HG03135 (cell line): ENCODE results near the gene NSMF.
A peak's percentile ranks its signal among the peaks of the same experiment; 100 is the strongest.

Experiments used
- ATAC-seq: cut with Tn5 transposase; IDR thresholded peaks from one replicate; pipeline ENCODE4 v1.9.1; 2021; ENCODE audit warnings: mild to moderate bottlenecking, moderate library complexity; ENCODE audit not compliant: unreplicated experiment

NSMF gene

DNA sequence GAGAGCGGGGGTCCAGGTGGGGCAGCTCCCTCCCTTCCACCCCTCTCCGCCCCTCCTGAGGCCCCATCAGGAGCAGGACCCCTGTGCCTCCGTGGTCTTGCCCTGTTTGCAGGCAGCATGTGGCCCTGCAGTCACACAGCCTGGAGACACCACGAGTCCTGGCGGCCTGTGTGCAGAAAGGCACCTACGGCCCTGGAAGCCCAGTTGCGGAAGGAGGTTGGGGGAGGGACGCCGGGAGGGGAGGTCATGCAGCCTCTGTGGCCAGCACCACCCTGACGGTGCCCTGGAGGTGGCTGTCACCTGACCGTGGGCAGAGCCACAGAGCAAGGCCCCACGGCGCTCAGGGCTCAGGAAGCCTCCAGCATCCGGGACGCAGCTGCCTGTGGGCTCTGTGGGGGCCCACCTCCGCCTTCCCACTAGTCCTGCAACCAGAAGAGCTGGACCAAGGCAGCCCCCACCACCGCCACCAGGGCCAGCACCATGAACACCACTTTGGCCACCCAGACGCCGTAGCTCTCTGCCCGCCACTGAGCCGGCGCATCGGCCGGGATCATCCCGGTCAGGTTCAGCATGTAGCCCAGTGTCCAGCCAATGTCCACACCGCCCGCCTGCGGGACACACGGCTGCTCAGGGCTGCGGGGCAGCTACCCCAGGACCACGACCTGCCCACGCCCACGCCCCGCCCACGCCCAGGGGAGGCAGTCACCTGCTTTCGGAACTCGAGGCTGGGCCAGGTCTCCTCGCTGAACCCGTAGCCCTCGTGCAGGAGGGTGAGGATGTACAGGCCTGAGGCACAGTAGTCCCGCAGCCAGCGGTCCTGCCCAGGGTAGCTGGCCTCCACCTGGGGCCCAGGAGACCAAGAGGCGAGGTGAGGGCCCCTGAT, 24.4 kb downstream of the NSMF start:
- ATAC-seq: no peak

DNA sequence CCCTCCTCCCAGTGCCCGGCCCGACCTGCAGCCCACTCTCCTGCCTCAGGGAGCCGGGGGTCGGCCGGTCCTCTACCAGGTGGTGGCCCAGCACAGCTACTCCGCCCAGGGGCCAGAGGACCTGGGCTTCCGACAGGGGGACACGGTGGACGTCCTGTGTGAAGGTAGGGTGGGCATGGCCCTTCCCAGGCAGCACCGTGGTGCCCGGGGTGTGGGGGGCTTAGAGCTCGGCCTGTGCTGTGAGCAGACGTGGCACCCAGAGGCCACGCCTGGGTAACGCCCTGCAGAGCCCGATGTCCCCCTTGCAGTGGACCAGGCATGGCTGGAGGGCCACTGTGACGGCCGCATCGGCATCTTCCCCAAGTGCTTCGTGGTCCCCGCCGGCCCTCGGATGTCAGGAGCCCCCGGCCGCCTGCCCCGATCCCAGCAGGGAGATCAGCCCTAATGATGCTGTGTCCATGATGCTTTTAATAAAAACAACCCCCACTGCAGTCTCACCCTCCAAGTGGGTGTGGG, 25.2 kb downstream of the NSMF start:
- no peak for ATAC-seq

DNA sequence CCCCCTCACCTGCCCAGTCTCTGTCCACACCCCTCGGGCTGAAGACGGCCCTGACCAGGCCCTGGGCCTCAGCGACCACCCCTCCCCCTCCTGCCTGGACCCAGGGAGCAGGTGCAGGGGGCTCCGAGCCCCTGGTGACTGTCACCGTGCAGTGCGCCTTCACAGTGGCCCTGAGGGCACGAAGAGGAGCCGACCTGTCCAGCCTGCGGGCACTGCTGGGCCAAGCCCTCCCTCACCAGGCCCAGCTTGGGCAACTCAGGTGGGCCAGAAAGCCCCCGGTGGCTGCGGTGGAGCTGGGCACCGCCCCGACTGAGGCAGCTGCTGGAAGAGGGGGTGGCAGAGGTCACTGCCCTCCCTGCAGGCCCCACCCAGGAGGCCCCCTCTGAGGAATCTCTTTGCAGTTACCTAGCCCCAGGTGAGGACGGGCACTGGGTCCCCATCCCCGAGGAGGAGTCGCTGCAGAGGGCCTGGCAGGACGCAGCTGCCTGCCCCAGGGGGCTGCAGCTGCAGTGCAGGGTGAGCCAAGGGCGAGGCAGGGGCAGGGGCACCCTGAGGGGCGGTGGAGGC, 25.7 kb downstream of the NSMF start:
- ATAC-seq: no peak

DNA sequence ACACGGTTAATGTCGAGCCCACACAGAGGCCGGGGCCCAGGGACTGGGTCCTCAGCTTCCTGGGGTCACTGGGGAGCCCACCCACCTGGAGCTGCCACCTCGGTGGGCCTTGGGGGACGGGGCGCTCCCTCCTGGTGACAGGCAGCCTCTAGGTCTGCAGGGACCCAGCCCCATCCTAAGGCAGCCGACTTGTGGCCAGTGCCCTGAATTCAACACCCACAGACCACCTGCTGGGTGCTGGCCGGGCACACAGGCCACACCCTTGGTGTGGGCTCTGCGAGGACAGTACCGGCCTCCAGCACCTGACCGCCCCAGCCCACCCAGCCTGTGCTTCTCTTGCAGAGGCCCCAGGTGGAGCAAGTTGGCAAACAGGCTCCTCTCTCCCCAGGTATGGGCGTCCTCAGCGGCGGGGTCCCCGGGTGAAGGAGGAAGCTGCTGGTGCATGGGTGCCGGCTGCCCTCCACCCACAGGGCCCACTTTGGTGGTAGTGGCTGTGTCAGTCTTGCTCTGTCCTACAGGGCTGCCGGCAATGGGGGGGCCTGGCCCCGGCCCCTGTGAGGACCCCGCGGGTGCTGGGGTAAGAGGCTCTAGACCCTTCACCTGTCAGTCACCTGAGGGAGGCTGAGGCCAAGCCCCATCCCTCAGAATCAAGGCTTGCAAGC, 26.3 kb downstream of the NSMF start:
- no peak for ATAC-seq

DNA sequence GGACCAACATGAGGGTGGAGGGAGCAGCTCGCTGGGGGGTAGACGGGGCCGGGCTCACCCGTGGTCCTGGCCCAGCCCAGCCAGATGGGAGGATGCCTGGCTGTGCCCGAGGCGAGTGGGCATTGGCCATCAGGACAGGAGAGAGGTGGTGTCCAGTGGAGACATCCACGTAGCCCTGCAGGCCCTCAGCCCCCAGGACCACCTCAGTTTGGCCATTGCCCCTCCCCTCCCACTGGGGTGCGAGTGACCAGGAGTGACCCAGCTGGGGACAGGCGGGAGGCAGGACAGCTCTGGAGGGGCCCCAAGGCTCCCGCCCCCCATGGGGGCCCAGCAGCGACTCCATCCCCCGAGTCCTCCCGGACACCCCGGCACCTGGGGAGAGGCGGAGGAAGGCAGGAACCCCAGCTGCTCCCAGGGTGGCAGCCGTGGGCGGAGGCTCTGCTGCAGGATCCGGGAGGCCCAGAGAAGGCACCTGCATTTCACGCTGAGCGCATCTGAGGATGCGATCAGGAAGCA, 27.7 kb downstream of the NSMF start:
- no peak for ATAC-seq

DNA sequence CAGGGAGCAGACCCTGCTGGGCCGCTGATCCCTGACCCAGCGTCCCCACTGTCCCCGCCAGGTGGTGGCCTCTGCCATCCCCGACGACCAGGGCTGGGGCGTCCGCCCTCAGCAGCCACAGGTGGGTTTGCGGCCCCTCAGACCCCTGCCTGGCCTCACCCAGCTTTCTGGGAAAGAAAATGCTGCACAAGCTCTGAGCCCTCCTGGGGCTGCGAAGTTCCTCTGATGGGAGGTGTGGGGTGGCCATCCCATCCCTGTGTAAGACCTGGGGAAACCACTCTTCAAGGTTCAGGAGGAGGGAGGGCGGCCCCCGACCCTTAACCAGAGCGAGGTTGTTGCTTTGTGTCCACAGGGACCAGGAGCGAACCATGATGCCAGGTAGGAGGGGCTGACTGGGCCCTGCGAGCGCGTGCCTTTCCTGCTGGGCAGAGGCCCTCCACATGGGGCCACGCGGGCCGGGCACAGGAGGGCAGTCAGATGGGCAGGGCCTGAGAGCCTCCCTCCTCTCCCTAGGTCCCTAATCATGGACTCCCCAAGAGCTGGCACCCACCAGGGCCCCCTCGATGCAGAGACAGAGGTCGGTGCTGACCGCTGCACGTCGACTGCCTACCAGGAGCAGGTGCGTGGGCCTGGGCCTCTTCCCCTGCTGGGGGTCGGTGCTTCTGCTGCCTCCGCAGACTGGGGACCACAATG, 28.3 kb downstream of the NSMF start:
- no peak for ATAC-seq

DNA sequence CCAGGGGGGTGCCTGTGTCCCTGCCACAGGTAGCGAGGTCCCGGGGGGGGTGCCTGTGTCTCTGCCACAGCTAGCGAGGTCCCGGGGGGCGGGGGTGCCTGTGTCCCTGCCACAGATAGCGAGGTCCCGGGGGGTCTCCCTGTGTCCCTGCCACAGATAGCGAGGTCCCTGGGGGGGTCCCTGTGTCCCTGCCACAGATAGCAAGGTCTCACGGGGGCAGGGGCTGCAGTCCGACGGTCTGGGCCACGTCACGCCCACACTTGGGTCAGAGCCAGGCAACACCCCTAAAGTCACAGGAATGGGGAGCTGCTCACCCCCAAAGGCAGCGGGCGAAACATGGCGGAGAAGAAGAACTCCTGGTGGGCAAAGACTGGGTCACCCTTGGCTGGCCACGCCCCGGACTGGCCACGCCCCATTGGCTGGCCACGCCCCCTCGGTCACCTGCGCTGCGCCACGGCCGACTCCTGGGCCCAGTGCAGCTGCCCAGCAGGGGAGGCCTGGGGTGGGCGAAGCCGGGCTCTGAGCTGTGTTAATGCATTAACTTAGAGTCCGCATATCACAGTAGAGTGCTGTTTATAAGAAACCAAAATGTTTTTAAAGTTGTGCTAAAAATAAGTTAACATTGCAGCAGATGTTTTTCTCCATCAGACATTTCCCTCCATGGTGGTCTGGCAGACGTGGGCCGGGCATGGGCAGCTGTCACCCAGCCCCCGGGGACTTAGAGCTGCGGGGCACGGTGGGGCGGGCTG, 29.0 kb downstream of the NSMF start:
- ATAC-seq: no peak

DNA sequence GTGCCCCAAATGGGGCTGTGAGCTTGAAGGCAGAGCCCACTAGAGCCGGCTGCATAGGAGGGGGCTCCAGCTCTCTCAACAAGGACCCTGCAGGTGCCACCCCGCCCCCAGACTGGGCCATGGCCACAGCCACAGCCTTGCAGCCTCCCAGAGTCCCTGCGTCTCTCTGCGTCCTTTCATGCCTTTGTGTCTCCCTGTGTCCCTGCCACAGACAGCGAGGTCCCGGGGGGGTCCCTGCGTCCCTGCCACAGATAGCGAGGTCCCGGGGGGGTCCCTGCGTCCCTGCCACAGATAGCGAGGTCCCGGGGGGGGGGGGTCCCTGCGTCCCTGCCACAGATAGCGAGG, 29.6 kb downstream of the NSMF start:
- no peak for ATAC-seq

DNA sequence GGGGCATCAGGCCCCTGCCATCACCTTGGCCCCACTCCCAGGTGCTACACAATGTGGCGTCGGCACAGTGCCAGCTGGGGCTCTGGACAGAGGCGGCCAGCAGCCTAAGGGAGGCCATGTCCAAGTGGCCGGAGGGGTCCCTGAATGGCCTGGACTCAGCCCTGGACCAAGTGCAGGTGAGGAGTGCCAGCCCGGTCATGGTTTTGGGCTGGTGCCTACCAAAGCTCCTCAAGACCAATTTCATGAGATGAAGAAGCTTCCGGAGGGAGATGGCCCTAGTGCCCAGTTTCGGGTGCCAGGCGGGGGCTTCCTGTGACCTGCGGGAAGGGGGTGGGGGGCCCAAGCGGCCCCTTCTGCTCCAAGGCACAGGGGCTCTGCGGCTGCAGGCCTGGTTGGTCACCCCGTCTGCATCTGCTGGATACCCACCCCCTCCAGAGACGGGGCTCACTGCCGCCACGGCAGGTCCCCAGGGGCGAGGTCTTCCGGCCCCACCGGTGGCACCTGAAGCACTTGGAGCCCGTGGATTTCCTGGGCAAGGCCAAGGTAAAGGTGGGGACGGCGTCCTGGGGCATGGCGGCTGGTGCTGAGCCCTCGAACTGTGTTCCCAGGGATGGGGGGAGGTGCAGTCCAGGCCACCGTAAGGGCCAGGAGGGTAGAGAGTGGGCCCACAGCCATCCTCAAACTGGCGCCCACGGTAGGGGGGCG, 30.1 kb downstream of the NSMF start:
- no peak for ATAC-seq

DNA sequence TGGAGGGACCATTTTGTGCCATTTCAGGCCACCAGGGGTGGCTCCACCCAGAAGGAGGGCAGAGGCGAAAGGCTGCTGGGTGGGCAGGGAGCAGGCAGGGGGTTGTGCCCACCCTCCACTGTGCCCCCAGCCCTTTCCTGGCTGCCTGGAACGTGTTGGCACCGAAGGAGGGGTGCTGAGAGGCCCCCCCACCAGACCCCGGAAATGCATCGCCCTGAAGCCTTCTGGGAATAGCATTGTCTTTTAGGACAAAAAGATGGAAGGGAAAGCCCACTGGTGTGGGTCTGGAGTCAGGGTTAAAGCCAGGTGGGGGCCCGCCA, 30.9 kb downstream of the NSMF start:
- no peak for ATAC-seq

DNA sequence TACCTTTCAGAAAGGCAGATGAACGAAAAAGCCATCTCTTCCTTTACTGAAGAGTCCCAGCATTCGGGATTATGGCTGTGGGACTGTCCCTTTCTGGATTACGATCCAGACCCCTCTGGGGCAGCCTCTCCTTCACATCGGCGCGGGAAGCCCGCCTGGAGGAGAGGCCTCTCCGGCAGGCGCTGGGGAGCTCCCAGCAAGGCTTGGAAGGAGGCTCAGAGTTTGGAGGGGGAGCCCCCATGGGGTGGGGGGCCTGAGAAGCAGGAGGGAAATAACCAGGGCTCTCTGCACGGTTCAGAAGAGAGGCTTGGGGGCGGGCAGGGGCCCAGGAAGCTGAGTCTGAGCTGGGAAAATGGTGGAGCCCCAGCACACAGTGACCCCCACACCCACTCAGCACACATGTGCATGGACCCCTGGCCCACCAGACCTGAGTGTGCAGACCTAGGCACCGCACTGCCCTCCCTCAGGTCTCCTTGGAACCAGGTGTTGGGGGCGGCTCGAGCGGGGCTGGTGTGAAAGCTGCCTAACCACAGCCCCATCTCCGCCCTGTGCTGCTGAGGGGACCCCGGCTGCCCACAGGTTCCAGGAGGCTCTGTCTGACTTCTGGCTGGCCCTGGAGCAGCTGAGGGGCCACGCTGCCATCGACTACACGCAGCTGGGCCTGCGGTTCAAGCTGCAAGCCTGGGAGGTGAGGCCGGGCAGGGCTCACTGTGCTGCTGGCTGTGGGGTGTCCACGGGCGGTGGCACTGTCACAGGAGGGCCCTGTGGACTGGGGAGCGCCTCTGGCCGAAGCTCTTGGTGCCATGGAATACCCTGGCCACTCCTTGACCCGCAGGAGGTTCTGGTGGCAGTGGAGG, 31.5 kb downstream of the NSMF start:
- ATAC-seq: no peak

DNA sequence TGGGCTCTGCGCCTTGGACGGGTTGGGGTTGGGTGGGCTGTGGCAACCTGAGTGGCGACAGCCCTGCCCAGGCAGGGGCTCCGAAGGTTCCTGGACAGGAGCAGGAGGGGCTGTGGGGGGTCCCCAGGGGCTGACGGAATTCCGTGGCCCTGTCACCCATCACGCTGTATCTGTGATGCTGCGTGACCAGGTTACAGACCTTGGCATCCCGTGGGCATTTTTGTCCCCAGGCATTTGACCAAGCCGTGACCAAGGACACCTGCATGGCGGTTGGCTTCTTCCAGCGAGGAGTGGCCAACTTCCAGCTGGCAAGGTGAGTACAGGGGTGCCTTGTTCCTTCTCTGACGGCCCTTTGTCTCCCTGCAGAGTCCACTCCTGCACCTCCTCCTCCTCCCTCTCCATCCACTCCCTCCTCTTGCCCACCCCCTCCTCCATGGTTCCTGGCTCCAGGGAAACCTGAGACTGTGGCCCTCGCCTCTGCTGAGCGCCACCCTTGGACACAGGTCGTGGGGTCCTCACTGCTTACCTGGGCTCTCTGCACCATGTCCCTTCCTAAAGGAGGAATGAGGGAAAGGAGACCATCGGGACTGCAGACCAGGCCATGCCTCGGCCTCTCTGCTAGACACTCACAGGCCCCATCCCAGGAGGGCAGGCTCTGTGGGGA, 33.0 kb downstream of the NSMF start:
- ATAC-seq: no peak

DNA sequence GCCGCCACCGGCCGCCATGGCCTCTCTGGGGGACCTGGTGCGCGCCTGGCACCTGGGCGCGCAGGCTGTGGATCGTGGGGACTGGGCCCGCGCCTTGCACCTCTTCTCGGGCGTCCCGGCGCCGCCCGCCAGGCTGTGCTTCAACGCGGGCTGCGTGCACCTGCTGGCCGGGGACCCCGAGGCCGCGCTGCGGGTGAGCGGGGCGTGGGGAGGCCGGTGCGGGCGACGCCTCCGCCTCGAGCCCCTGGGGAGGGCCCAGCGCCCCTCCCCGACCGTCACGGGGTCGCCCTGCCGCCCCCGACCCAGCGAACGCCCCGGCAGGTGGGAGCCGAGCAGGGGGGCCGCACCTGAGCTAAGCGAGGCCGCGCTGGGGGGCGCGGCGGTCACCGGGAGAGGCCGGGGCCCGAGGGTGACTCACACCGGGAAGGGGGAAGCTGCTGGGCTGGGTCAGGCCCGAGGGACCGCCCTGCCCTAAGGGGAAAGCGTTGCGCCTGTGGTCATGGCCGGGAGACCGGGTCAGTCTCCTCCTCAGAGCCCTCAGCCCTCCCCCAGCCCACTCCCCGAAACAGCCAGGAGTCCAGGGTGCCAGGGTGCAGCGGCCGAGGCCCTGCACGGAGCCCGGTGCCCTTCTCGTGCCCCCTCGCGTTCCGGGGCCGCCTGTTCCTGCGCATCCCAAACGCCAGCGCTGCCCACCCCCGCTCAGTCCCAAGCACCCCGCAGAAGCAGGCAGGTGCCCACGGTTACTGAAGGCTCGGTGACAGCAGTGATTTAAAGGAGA, 35.4 kb downstream of the NSMF start:
- peak; percentile 33 for ATAC-seq

DNA sequence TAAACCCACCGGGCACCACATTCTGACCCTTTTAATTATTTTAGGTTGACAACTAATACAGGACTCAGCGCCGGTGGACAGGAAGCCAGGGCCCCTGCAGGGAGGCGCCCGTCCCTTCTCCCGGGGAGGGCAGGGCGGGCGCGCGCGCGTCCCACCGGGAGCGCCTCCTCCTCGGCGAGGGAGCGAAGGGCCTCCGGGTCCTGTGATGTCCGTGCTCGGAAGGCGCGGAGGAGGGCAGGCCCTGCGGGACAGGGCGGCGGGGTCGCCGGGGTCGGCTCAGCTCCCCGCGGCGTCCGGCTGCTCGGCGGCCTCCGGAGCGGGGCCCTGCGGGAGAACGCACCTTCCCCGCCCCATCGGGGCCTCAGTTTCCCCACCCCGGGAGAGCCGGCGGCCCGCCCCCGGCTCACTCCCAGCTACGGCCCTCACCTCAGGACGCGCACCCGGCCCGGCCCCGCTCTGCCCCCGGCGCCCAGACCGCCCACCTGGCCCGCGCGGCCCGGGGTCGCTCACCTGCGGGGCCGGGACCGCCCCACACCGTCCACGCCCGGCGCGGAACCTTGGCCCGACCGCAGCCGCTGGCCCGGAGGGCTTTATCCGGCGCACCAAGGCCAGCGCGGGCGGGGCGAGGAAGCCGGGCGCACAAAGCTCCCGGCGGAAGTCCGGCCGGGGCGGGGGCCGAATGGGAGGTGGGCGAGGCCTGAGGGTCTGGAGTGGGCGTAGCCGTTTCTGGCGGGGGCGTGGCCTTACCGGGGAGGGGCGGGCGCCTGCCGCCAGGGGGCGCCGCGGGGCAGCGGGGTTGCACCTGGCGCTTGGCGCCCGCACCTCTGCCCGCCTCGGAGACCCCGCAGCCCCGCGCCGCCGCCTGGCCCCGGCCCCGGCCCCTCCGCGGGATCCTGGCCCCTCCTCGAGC, 36.3 kb downstream of the NSMF start, which contains the start of the genes EXD3 and NOXA1:
TSS of gene EXD3 (minus strand) at position 559 of the 910 bp plus-strand sequence. CDS start 27,805 bp downstream, outside the sequence.
TSS of gene NOXA1 (plus strand) at position 790 of the 910 bp plus-strand sequence. CDS start 137 bp downstream, outside the sequence.
- peak; percentile 81 for ATAC-seq

DNA sequence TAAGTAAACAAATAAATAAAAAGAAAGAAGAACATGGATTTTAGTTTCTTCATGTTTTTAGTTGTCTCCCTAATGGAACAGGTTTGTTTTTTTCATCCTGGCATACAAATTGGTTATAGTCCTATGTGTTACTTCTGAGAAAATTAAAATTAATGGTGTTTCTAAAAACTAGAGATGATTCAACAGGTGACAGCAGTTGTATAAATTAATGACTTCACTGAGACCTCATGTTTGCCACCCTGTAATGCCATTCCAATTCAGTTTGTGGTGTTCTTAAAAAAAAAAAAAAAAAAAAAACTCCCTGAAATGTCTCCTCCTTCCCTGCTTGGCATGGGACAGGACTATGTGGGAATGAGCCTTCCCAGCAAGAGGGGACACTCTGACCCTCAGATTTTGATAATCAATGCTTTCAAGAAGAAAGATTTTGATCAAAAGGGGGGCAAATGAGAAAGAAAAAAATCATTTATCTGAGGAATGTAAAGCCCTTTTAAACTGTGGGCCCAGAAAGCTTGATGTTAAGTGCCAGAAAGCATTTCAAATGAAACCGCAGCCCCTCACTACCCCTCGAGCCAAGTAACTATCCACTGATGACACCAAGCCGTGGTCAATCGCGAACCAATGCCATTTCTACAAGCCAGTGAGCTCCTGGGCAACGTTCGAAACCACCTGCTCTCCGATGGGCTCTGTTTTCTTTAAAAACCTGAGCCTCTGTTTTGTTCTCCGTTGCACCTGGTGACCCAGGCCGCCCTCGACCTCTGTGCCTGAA, 37.1 kb downstream of the NSMF start:
- ATAC-seq: no peak
